Dendritic cell treated with granulocyte-macrophage colony-stimulating factor and Interleukin-4, amounts not matched to agents 40 ng/mL and 50 ng/mL, for 4 days (primary cell): ENCODE measurements around the gene CSTPP1.

Experiments
- H3K27ac Mint-ChIP-seq: one replicate; pipeline ENCODE4 v1.8.0; 2022; ENCODE audit warnings: mild to moderate bottlenecking, mixed read lengths
- H3K27me3 Mint-ChIP-seq: one replicate; pipeline ENCODE4 v1.8.0; 2022; ENCODE audit warnings: mild to moderate bottlenecking, mixed read lengths
- H3K36me3 Mint-ChIP-seq: one replicate; pipeline ENCODE4 v1.8.0; 2022; ENCODE audit warnings: low read depth, mixed read lengths
- H3K4me1 Mint-ChIP-seq: one replicate; pipeline ENCODE4 v1.8.0; 2022; ENCODE audit warnings: low read depth, mixed read lengths
- H3K4me3 Mint-ChIP-seq: one replicate; pipeline ENCODE4 v1.8.0; 2022; ENCODE audit warnings: mild to moderate bottlenecking, moderate library complexity, mixed read lengths
- H3K9me3 Mint-ChIP-seq: one replicate; pipeline ENCODE4 v1.8.0; 2022; ENCODE audit warnings: mixed read lengths
- intact Hi-C: fragments of 100-400 bp; cut with micrococcal nuclease; formaldehyde crosslinking; loops from one replicate; pipeline ENCODE4 v1.15.0; 2022

The CSTPP1 gene

GRCh38 chr11:47124675-47125074 is 188.1 kb downstream of the CSTPP1 start:
- H3K36me3 Mint-ChIP-seq, result no peaks in the 10 kb centered on the region
- no peak overlapping the region for H3K4me3 Mint-ChIP-seq
- no peaks in the 10 kb centered on the region for H3K4me1 Mint-ChIP-seq
- H3K27me3 Mint-ChIP-seq, result no peaks in the 10 kb centered on the region
- no peaks in the 10 kb centered on the region for H3K9me3 Mint-ChIP-seq
- intact Hi-C loops, result no loop called here
- no peak overlapping the region for H3K27ac Mint-ChIP-seq

GRCh38 chr11:47125083-47125482 is 188.5 kb downstream of the CSTPP1 start:
- intact Hi-C loops, result no loop called here
- Mint-ChIP-seq H3K4me1 (no peaks in the 10 kb centered on the region), H3K9me3 (no peaks in the 10 kb centered on the region), H3K27me3 (no peaks in the 10 kb centered on the region), H3K27ac (no peak overlapping the region), H3K4me3 (no peak overlapping the region), H3K36me3 (no peaks in the 10 kb centered on the region)

- intact Hi-C loops, result no loop called here
- Mint-ChIP-seq H3K27me3 (no peaks in the 10 kb centered on the region), H3K4me3 (no peak overlapping the region), H3K9me3 (no peaks in the 10 kb centered on the region), H3K36me3 (no peaks in the 10 kb centered on the region), H3K27ac (no peak overlapping the region), H3K4me1 (no peaks in the 10 kb centered on the region)
These were observed 190.7 kb downstream of the CSTPP1 start for GRCh38 chr11:47127213-47127612.

GRCh38 chr11:47130543-47130942 is 194.0 kb downstream of the CSTPP1 start:
- no peaks in the 10 kb centered on the region for H3K27me3 Mint-ChIP-seq
- H3K27ac Mint-ChIP-seq, result no peak overlapping the region
- H3K4me3 Mint-ChIP-seq, result no peak overlapping the region
- no peaks in the 10 kb centered on the region for H3K9me3 Mint-ChIP-seq
- intact Hi-C loops, result no loop called here
- H3K4me1 Mint-ChIP-seq, result no peaks in the 10 kb centered on the region
- no peaks in the 10 kb centered on the region for H3K36me3 Mint-ChIP-seq

- Mint-ChIP-seq H3K4me3 (no peak overlapping the region), H3K9me3 (no peaks in the 10 kb centered on the region), H3K4me1 (no peaks in the 10 kb centered on the region), H3K36me3 (no peaks in the 10 kb centered on the region), H3K27ac (no peak overlapping the region), H3K27me3 (no peaks in the 10 kb centered on the region)
- intact Hi-C loops, result no loop called here
These were observed 194.6 kb downstream of the CSTPP1 start for GRCh38 chr11:47131136-47131535.

GRCh38 chr11:47132490-47132889 is 195.9 kb downstream of the CSTPP1 start:
- no peaks in the 10 kb centered on the region for H3K9me3 Mint-ChIP-seq
- intact Hi-C loops, result no loop called here
- no peaks in the 10 kb centered on the region for H3K4me1 Mint-ChIP-seq
- H3K27me3 Mint-ChIP-seq, result no peaks in the 10 kb centered on the region
- H3K36me3 Mint-ChIP-seq, result peaks cover 2% of the 10 kb centered on the region
- no peak overlapping the region for H3K27ac Mint-ChIP-seq
- H3K4me3 Mint-ChIP-seq, result no peak overlapping the region

GRCh38 chr11:47132981-47133380 is 196.4 kb downstream of the CSTPP1 start:
- intact Hi-C loops, result no loop called here
- Mint-ChIP-seq H3K4me3 (no peak overlapping the region), H3K27ac (no peak overlapping the region), H3K36me3 (peaks cover 6% of the 10 kb centered on the region), H3K4me1 (peaks cover 3% of the 10 kb centered on the region), H3K9me3 (no peaks in the 10 kb centered on the region), H3K27me3 (no peaks in the 10 kb centered on the region)

- Mint-ChIP-seq H3K9me3 (no peaks in the 10 kb centered on the region), H3K4me1 (peaks cover 14% of the 10 kb centered on the region), H3K27me3 (no peaks in the 10 kb centered on the region), H3K36me3 (peaks cover 15% of the 10 kb centered on the region), H3K27ac (no peak overlapping the region), H3K4me3 (no peak overlapping the region)
- intact Hi-C loops, result no loop called here
These were observed 199.8 kb downstream of the CSTPP1 start for GRCh38 chr11:47136327-47136726.

- H3K4me1 Mint-ChIP-seq, result peaks cover 14% of the 10 kb centered on the region
- intact Hi-C loops, result no loop called here
- H3K4me3 Mint-ChIP-seq, result no peak overlapping the region
- no peaks in the 10 kb centered on the region for H3K27me3 Mint-ChIP-seq
- H3K27ac Mint-ChIP-seq, result no peak overlapping the region
- H3K36me3 Mint-ChIP-seq, result peaks cover 15% of the 10 kb centered on the region
- no peaks in the 10 kb centered on the region for H3K9me3 Mint-ChIP-seq
These were observed 200.4 kb downstream of the CSTPP1 start for GRCh38 chr11:47136921-47137320.

GRCh38 chr11:47137476-47137875 is 200.9 kb downstream of the CSTPP1 start:
- Mint-ChIP-seq H3K27me3 (no peaks in the 10 kb centered on the region), H3K4me1 (peaks cover 14% of the 10 kb centered on the region), H3K27ac (no peak overlapping the region), H3K9me3 (no peaks in the 10 kb centered on the region), H3K4me3 (no peak overlapping the region), H3K36me3 (peaks cover 15% of the 10 kb centered on the region)
- intact Hi-C loops, result no loop called here

- Mint-ChIP-seq H3K4me1 (peaks cover 14% of the 10 kb centered on the region), H3K9me3 (no peaks in the 10 kb centered on the region), H3K36me3 (peaks cover 15% of the 10 kb centered on the region), H3K27me3 (no peaks in the 10 kb centered on the region), H3K27ac (no peak overlapping the region), H3K4me3 (no peak overlapping the region)
- intact Hi-C loops, result no loop called here
These were observed 203.3 kb downstream of the CSTPP1 start for GRCh38 chr11:47139878-47140277.

- Mint-ChIP-seq H3K36me3 (peaks cover 6% of the 10 kb centered on the region), H3K27ac (no peak overlapping the region), H3K27me3 (no peaks in the 10 kb centered on the region), H3K4me1 (peaks cover 7% of the 10 kb centered on the region), H3K4me3 (no peak overlapping the region), H3K9me3 (no peaks in the 10 kb centered on the region)
- intact Hi-C loops, result no loop called here
These were observed 206.8 kb downstream of the CSTPP1 start for GRCh38 chr11:47143322-47143721.

GRCh38 chr11:47144541-47144940 is 208.0 kb downstream of the CSTPP1 start:
- intact Hi-C loops, result no loop called here

GRCh38 chr11:47147250-47147649 is 210.7 kb downstream of the CSTPP1 start:
- Mint-ChIP-seq H3K9me3 (no peaks in the 10 kb centered on the region), H3K4me3 (no peak overlapping the region), H3K4me1 (peaks cover 2% of the 10 kb centered on the region), H3K27me3 (no peaks in the 10 kb centered on the region), H3K27ac (no peak overlapping the region), H3K36me3 (no peaks in the 10 kb centered on the region)
- intact Hi-C loops, result no loop called here

More at GRCh38 chr11:47144541-47144940, 208.0 kb downstream of the CSTPP1 start:
- Mint-ChIP-seq H3K4me3 (no peak overlapping the region), H3K27me3 (no peaks in the 10 kb centered on the region), H3K9me3 (no peaks in the 10 kb centered on the region), H3K27ac (no peak overlapping the region), H3K36me3 (no peaks in the 10 kb centered on the region), H3K4me1 (no peaks in the 10 kb centered on the region)

GRCh38 chr11:47147681-47148080 is 211.1 kb downstream of the CSTPP1 start:
- H3K27ac Mint-ChIP-seq, result no peak overlapping the region
- H3K9me3 Mint-ChIP-seq, result no peaks in the 10 kb centered on the region
- peaks cover 6% of the 10 kb centered on the region for H3K4me1 Mint-ChIP-seq
- no peaks in the 10 kb centered on the region for H3K36me3 Mint-ChIP-seq
- no peak overlapping the region for H3K4me3 Mint-ChIP-seq
- no peaks in the 10 kb centered on the region for H3K27me3 Mint-ChIP-seq
- intact Hi-C loops, result no loop called here
